Ishikawa (cell line): ENCODE results near the gene MYOZ1.
A peak's percentile ranks its signal among the peaks of the same experiment; 100 is the strongest.

ENCODE experiments used
- CEBPB ChIP-seq: IDR thresholded peaks from 2 replicates; pipeline ENCODE4 v1.6.1; 2012
- CREB1 ChIP-seq: IDR thresholded peaks from 2 replicates; pipeline ENCODE4 v1.6.1; 2012; ENCODE audit warnings: low read depth
- EGR1 ChIP-seq: IDR thresholded peaks from 2 replicates; pipeline ENCODE4 v1.6.1; 2012
- EP300 ChIP-seq: IDR thresholded peaks from 2 replicates; pipeline ENCODE4 v1.6.1; 2012; ENCODE audit warnings: borderline replicate concordance
- FOXM1 ChIP-seq: IDR thresholded peaks from 2 replicates; pipeline ENCODE4 v1.6.1; 2012; ENCODE audit warnings: low read depth, borderline replicate concordance
- NFIC ChIP-seq: IDR thresholded peaks from 2 replicates; pipeline ENCODE4 v1.6.1; 2012
- RAD21 ChIP-seq: IDR thresholded peaks from 2 replicates; pipeline ENCODE4 v1.6.1; 2012; ENCODE audit warnings: low read depth
- TAF1 ChIP-seq: IDR thresholded peaks from 2 replicates; pipeline ENCODE4 v1.6.1; 2012; ENCODE audit warnings: low read depth, mild to moderate bottlenecking
- TCF12 ChIP-seq: IDR thresholded peaks from 2 replicates; pipeline ENCODE4 v1.6.1; 2012; ENCODE audit warnings: low read depth
- TEAD4 ChIP-seq: IDR thresholded peaks from 2 replicates; pipeline ENCODE4 v1.6.1; 2012
- YY1 ChIP-seq: IDR thresholded peaks from 2 replicates; pipeline ENCODE4 v1.6.1; 2012; ENCODE audit warnings: low read depth
- ZBTB7A ChIP-seq: IDR thresholded peaks from 2 replicates; pipeline ENCODE4 v1.6.1; 2012; ENCODE audit warnings: low read depth
- TF ChIP-seq, protein P1 (sequence below): IDR thresholded peaks from 2 replicates; pipeline ENCODE4 v1.6.1; 2012; ENCODE audit warnings: low read depth, mild to moderate bottlenecking
- TF ChIP-seq, protein P2 (sequence below): IDR thresholded peaks from 2 replicates; pipeline ENCODE4 v1.6.1; 2012
- TF ChIP-seq, protein P3 (sequence below): IDR thresholded peaks from 2 replicates; pipeline ENCODE4 v1.6.1; 2012

The MYOZ1 gene

DNA sequence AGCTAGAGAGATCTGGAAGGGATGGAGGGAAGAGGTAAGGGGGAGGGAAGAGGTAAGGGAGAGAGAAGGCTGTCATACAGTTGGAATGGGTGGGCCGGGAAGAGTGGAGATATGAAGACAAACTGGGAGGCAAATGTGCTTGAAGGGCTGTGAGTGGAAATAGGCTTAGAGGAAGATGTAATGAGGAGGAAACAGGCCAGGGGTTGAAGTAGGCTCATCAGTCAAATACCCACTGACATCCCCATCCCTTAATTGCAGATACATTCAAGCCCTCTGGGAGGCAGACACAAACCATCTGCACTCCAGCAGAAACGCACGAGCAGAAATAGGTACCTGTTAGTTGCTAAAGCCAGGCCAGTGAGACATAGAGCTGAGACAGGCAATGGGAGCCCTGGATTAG lies 12.4 kb upstream of the MYOZ1 start:
- TF ChIP-seq, protein P1, sequence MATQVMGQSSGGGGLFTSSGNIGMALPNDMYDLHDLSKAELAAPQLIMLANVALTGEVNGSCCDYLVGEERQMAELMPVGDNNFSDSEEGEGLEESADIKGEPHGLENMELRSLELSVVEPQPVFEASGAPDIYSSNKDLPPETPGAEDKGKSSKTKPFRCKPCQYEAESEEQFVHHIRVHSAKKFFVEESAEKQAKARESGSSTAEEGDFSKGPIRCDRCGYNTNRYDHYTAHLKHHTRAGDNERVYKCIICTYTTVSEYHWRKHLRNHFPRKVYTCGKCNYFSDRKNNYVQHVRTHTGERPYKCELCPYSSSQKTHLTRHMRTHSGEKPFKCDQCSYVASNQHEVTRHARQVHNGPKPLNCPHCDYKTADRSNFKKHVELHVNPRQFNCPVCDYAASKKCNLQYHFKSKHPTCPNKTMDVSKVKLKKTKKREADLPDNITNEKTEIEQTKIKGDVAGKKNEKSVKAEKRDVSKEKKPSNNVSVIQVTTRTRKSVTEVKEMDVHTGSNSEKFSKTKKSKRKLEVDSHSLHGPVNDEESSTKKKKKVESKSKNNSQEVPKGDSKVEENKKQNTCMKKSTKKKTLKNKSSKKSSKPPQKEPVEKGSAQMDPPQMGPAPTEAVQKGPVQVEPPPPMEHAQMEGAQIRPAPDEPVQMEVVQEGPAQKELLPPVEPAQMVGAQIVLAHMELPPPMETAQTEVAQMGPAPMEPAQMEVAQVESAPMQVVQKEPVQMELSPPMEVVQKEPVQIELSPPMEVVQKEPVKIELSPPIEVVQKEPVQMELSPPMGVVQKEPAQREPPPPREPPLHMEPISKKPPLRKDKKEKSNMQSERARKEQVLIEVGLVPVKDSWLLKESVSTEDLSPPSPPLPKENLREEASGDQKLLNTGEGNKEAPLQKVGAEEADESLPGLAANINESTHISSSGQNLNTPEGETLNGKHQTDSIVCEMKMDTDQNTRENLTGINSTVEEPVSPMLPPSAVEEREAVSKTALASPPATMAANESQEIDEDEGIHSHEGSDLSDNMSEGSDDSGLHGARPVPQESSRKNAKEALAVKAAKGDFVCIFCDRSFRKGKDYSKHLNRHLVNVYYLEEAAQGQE = no peak
- TF ChIP-seq RAD21 (peak; percentile 55), CREB1 (no peak)
- TF ChIP-seq, protein P2, sequence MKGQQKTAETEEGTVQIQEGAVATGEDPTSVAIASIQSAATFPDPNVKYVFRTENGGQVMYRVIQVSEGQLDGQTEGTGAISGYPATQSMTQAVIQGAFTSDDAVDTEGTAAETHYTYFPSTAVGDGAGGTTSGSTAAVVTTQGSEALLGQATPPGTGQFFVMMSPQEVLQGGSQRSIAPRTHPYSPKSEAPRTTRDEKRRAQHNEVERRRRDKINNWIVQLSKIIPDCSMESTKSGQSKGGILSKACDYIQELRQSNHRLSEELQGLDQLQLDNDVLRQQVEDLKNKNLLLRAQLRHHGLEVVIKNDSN = no peak

DNA sequence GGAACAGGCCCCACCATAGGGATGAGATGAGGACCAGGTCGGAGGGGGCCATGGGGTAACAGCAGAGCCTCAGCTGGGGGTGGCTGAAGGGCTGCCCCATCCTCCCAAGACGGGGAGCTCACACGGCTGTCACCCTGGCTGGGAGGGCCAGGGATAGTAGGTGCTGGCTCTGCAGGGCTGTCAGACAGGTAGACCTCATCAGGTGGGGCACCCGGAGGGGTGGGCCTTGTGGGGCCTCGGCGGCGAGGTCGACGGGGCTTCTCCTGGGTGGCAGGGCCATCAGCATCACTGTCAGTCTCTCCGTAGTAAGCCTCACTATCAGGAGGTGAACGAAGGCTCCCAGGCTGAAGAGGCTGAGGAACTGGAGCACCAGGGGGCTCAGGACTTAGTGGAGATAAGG lies 11.9 kb upstream of the MYOZ1 start:
- TF ChIP-seq TCF12 (no peak), TAF1 (no peak), TEAD4 (no peak), EP300 (no peak), YY1 (no peak), EGR1 (no peak), RAD21 (no peak), CREB1 (no peak)
- TF ChIP-seq, protein P2 = no peak
- TF ChIP-seq, protein P3, sequence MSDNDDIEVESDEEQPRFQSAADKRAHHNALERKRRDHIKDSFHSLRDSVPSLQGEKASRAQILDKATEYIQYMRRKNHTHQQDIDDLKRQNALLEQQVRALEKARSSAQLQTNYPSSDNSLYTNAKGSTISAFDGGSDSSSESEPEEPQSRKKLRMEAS = no peak

DNA sequence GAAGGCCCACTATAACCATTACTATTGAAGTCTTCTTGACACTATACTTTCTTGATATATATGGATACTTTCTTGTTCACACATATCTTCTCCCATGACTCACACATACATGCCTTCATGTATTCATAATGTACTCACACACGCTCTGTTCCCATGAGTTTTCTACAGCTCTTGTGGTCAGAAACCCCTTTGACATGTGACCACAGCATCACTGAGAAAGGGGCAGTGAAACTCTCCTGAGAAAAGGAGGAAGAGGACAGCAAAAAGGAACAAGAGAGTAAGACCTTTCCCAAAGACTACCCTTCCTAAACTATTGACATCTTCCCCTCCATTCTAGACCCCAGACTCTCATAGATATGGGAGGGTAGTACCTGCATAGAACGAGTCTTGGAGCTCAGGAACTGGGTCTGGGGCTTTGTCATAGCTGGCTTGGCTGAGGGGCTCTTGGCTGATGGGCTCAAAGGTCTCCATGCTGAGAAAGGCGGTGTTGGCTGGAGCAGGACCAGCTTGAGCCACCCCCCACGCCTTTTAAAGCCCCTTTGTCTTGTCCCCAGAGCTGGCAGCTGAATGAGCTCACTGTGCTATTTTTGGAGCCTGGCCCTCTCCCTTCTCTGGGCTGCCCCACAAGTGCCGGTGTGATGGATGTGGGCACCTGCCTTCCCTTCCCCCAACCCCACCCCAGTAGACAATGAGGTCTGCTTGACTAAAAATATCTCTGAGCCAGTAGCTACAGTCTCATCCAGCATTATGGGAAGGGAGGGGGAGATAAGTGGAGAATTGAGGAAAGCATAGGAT lies 9.5 kb upstream of the MYOZ1 start:
- TF ChIP-seq TEAD4 = no peak
- no peak for TF ChIP-seq NFIC

DNA sequence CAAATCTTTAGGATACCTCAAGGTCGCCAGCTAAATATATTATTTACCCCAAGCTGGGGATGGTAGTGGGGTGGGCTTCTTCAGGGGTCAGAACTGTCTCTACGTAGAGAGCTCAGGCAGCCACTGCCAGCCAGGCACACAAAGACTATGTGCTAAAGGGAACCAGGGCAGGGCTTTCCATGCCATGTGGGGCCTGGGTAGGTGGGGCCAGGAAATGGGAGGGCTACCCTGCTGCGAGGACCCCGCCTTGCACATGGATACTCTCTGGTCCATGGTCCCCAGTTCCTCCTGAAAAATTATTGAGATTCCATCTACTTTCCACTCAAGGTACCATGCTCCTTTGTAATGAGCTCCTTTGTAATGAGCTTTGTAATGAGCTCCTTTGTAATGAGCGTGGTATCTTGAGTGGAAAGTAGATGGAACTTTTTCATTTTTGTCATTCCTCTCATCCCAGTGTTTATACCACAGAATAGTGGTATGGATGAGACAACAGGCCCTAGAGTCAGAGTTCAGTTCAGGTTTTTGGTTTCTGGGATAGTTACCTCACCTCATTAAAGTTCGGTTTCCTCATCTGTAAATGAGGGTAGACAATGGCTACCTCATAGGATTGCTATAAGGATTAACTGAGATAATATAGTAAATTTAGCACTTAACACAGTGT lies 8.7 kb upstream of the MYOZ1 start:
- TF ChIP-seq TCF12 = no peak
- TF ChIP-seq CEBPB = no peak
- TF ChIP-seq EP300 = no peak
- no peak for TF ChIP-seq TAF1
- TF ChIP-seq ZBTB7A = no peak
- TF ChIP-seq NFIC = no peak
- TF ChIP-seq TEAD4 = no peak
- no peak for TF ChIP-seq FOXM1
- no peak for TF ChIP-seq EGR1
- TF ChIP-seq RAD21 = no peak
- no peak for TF ChIP-seq YY1
- TF ChIP-seq, protein P2 = no peak

DNA sequence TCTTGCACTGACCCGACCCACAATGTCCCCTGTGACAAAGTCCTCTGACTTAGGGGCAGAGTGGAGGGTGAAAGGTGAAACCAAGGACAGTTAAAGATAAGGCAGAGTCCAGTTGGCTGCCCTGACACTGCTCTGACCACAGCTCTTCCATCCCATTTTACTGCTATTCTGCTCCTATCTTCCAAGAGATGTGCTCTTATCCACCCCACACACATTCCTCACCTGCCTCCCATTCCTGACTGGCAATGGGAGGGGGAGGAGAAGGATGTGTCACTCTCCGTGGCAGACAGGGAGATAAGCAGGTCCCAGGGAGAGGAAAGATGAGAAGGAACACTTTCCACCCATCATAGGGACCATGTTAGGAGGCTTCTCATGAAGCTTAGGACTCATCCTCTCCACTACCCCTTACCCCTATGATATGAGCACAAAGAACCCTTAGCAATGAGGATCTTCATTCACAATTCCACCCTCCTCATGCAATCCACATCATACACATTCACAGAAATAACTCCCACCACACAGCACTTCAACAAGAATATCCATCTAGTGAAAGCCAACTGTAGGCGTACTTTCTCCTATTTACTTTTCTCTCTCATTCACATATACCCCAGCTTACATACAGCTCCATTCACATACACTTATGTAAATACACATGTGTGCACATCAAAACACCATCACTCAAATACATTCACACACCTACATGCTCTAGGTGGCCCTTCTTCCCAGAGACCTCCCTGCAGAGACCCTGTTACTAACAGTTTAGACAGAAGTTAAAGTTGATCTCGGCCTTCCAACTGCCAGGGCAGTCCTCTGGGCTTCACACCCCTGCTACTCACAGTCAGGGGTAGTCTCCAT lies 7.9 kb upstream of the MYOZ1 start:
- no peak for TF ChIP-seq ZBTB7A
- TF ChIP-seq, protein P2 = no peak
- TF ChIP-seq, protein P1 = no peak
- TF ChIP-seq TCF12 = no peak
- TF ChIP-seq CEBPB = no peak
- no peak for TF ChIP-seq RAD21
- TF ChIP-seq TAF1 = no peak
- TF ChIP-seq YY1 = no peak
- TF ChIP-seq NFIC = no peak
